Lower leg skin (tissue), 3 donors: ENCODE results near the gene PREX1.

Experiments
- POLR2A ChIP-seq, 2 donors: fragments of 450-650 bp; IDR thresholded peaks; one replicate each; pipeline ENCODE4 v1.6.1; 2016 to 2017; ENCODE audit warnings: antibody characterized with exemption in 2 of 2, mild to moderate bottlenecking in 1 of 2, moderate library complexity in 1 of 2
- TF ChIP-seq, protein P1 (sequence below), 3 donors: fragments of 450-650 bp; IDR thresholded peaks; one replicate each; pipeline ENCODE4 v1.5.1; 2016; ENCODE audit warnings: antibody characterized with exemption in 3 of 3, mild to moderate bottlenecking in 3 of 3, moderate library complexity in 2 of 3

DNA sequence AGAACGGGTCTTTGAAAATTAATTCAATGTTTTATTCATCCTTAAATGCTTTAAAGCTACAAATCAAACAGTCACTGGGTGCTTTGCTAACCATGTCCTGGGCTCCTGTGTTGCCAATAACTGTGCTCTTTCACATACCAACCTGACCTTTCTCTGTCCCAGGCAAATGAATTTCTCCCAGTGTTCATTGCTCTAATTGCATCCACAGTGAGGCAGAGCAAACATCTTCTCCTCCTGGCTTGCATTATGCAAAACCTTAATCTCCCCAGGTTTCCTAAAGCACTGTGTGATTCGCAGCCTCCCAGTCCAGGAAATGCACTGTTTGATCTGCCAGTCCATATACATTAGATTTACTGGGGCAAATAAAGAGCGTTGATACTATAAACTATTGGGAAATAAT, 219.0 kb downstream of the PREX1 start:
- TF ChIP-seq, protein P1, sequence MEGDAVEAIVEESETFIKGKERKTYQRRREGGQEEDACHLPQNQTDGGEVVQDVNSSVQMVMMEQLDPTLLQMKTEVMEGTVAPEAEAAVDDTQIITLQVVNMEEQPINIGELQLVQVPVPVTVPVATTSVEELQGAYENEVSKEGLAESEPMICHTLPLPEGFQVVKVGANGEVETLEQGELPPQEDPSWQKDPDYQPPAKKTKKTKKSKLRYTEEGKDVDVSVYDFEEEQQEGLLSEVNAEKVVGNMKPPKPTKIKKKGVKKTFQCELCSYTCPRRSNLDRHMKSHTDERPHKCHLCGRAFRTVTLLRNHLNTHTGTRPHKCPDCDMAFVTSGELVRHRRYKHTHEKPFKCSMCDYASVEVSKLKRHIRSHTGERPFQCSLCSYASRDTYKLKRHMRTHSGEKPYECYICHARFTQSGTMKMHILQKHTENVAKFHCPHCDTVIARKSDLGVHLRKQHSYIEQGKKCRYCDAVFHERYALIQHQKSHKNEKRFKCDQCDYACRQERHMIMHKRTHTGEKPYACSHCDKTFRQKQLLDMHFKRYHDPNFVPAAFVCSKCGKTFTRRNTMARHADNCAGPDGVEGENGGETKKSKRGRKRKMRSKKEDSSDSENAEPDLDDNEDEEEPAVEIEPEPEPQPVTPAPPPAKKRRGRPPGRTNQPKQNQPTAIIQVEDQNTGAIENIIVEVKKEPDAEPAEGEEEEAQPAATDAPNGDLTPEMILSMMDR (IDR thresholded peaks at IDR 0.05), result no peak
- TF ChIP-seq POLR2A (IDR thresholded peaks at IDR 0.05), result no peak
